H1 (cell line): Measurements from ENCODE around the gene USP9Y. TPM values are rescaled to one million over a fixed set of nuclear protein-coding genes. Genes with fewer than 3 reads are reported as not detected.

Experiments
- CTCF ChIA-PET: fragments of 300-600 bp; sonication (Branson Sonifier 250); formaldehyde crosslinking; loops from one replicate; lab custom pipeline; 2021; ENCODE audit not compliant: partially characterized antibody; lab: Charles Lee
- POLR2A ChIA-PET: fragments of 300-600 bp; sonication (Branson Sonifier 250); formaldehyde crosslinking; loops from one replicate; lab custom pipeline; 2021; ENCODE audit warnings: inconsistent platforms; ENCODE audit not compliant: partially characterized antibody; lab: Charles Lee
- DNase-seq, 2 experiments: peaks; one replicate each; pipeline versions ENCODE4 v3.0.0 to v3.0.0-alpha.2; 2010 to 2022; ENCODE audit warnings: low spot score in 2 of 2, low read depth in 1 of 2, mixed read lengths in 1 of 2
- FAIRE-seq: peaks from 2 replicates; lab custom pipeline; 2011; peaks lifted over from hg19 to GRCh38; lab: Jason Lieb, UNC
- H2AFZ ChIP-seq: 2 replicates; pipeline ENCODE4 v1.8.1; 2012; ENCODE audit warnings: low read length, inconsistent platforms
- H2AK5ac ChIP-seq: 2 replicates; pipeline ENCODE4 v1.6.1; 2013; ENCODE audit warnings: low read depth, low read length
- H2BK120ac ChIP-seq: replicated peaks from 2 replicates; pipeline ENCODE3; 2013; ENCODE audit warnings: low read depth, low read length, inconsistent platforms
- H2BK12ac ChIP-seq: 2 replicates; pipeline ENCODE4 v1.6.1; 2013; ENCODE audit warnings: low read depth, low read length
- H2BK15ac ChIP-seq: 2 replicates; pipeline ENCODE4 v1.6.1; 2013; ENCODE audit warnings: low read length
- H2BK20ac ChIP-seq: 2 replicates; pipeline ENCODE4 v1.6.1; 2013; ENCODE audit warnings: low read length
- H2BK5ac ChIP-seq: 2 replicates; pipeline ENCODE4 v1.6.1; 2013; ENCODE audit warnings: low read depth, low read length
- H3K14ac ChIP-seq: 2 replicates; pipeline ENCODE4 v1.6.1; 2013; ENCODE audit warnings: inconsistent platforms; ENCODE audit not compliant: insufficient read length
- H3K18ac ChIP-seq: 2 replicates; pipeline ENCODE4 v1.6.1; 2013; ENCODE audit warnings: low read length; ENCODE audit errors: extremely low read depth
- H3K23ac ChIP-seq: 2 replicates; pipeline ENCODE4 v1.6.1; 2013; ENCODE audit warnings: inconsistent platforms; ENCODE audit not compliant: insufficient read length
- H3K23me2 ChIP-seq: 2 replicates; pipeline ENCODE4 v1.6.1; 2013; ENCODE audit warnings: low read depth, low read length
- H3K27ac ChIP-seq: 2 replicates; pipeline ENCODE4 v1.6.1; 2011; ENCODE audit warnings: low read depth, low read length, inconsistent platforms
- H3K27me3 ChIP-seq, 4 experiments: replicated peaks in 1 of 4; 1 replicate in 1 of 4; 2 replicates in 3 of 4; pipeline versions ENCODE4 v1.6.1 to v1.8.1; 2011 to 2013; ENCODE audit warnings: low read length in 3 of 4, mild to moderate bottlenecking in 3 of 4, inconsistent platforms in 2 of 4, mixed read lengths in 2 of 4, moderate library complexity in 1 of 4; ENCODE audit not compliant: control insufficient read depth in 3 of 4, insufficient read depth in 3 of 4; ENCODE audit errors: extremely low read depth in 1 of 4
- H3K36me3 ChIP-seq, 4 experiments: 2 replicates each; pipeline versions ENCODE4 v1.6.1 to v1.8.1; 2011 to 2013; ENCODE audit warnings: mild to moderate bottlenecking in 4 of 4, low read length in 3 of 4, moderate library complexity in 2 of 4, control low read depth in 1 of 4, inconsistent platforms in 1 of 4; ENCODE audit not compliant: insufficient read depth in 4 of 4, control insufficient read depth in 2 of 4
- H3K4ac ChIP-seq: replicated peaks from 2 replicates; pipeline ENCODE3; 2013; ENCODE audit warnings: low read length, low read depth, mixed read lengths, inconsistent platforms; ENCODE audit not compliant: insufficient read length
- H3K4me1 ChIP-seq, 4 experiments: replicated peaks in 1 of 4; 1 replicate in 1 of 4; 2 replicates in 3 of 4; pipeline versions ENCODE4 v1.6.1 to v1.8.1; 2011 to 2013; ENCODE audit warnings: low read length in 3 of 4, inconsistent platforms in 2 of 4, mixed read lengths in 1 of 4; ENCODE audit not compliant: insufficient read depth in 4 of 4, control insufficient read depth in 3 of 4
- H3K4me2 ChIP-seq, 2 experiments: 2 replicates each; pipeline versions ENCODE4 v1.6.1 to v1.8.1; 2011 to 2013; ENCODE audit warnings: low read depth in 2 of 2, low read length in 2 of 2, control low read depth in 1 of 2, inconsistent platforms in 1 of 2, mild to moderate bottlenecking in 1 of 2; ENCODE audit not compliant: insufficient read depth in 1 of 2
- H3K4me3 ChIP-seq, 4 experiments: fragments of 200-600, 300-600 bp in 1 of 4; sonication (generic), shearing (Covaris generic), sonication (Bioruptor Twin) in 1 of 4; 2 replicates each; pipeline versions ENCODE4 v1.5.1 to v1.8.1; 2011 to 2016; ENCODE audit warnings: low read length in 4 of 4, low read depth in 3 of 4, control low read depth in 2 of 4, inconsistent platforms in 2 of 4, mild to moderate bottlenecking in 2 of 4, mixed read lengths in 1 of 4, moderate library complexity in 1 of 4; ENCODE audit not compliant: insufficient read depth in 2 of 4; ENCODE audit errors: extremely low read depth in 1 of 4
- H3K56ac ChIP-seq: replicated peaks from 2 replicates; pipeline ENCODE3; 2013; ENCODE audit warnings: low read depth, mild to moderate bottlenecking, mixed read lengths, low read length, inconsistent platforms; ENCODE audit not compliant: insufficient read length
- H3K79me1 ChIP-seq: 2 replicates; pipeline ENCODE4 v1.6.1; 2013; ENCODE audit warnings: low read depth, low read length, control low read depth
- H3K79me2 ChIP-seq, 2 experiments: 2 replicates each; pipeline versions ENCODE4 v1.6.1 to v1.8.1; 2012 to 2013; ENCODE audit warnings: low read length in 2 of 2, mild to moderate bottlenecking in 2 of 2, inconsistent platforms in 1 of 2; ENCODE audit not compliant: insufficient read depth in 2 of 2, control insufficient read depth in 1 of 2
- H3K9ac ChIP-seq, 4 experiments: replicated peaks in 1 of 4; 1 replicate in 1 of 4; 2 replicates in 3 of 4; pipeline versions ENCODE4 v1.6.1 to v1.8.1; 2011 to 2013; ENCODE audit warnings: low read depth in 3 of 4, low read length in 3 of 4, control low read depth in 2 of 4, mild to moderate bottlenecking in 2 of 4, moderate library complexity in 2 of 4, inconsistent platforms in 1 of 4; ENCODE audit errors: extremely low read depth in 1 of 4
- H3K9me3 ChIP-seq, 2 experiments: 2 replicates each; pipeline versions ENCODE4 v1.6.1 to v1.8.1; 2012 to 2013; ENCODE audit warnings: mild to moderate bottlenecking in 2 of 2, moderate library complexity in 2 of 2, control low read depth in 1 of 2, inconsistent platforms in 1 of 2, low read depth in 1 of 2, low read length in 1 of 2, mixed read lengths in 1 of 2; ENCODE audit not compliant: insufficient read depth in 2 of 2
- H4K20me1 ChIP-seq, 2 experiments: replicated peaks in 1 of 2; 2 replicates each; pipeline versions ENCODE3 to v1.8.1; 2011 to 2013; ENCODE audit warnings: inconsistent platforms in 2 of 2, low read length in 2 of 2, mild to moderate bottlenecking in 1 of 2; ENCODE audit not compliant: insufficient read depth in 2 of 2, control insufficient read depth in 1 of 2
- H4K5ac ChIP-seq: 2 replicates; pipeline ENCODE4 v1.6.1; 2013; ENCODE audit warnings: low read length, low read depth, mixed read lengths, inconsistent platforms; ENCODE audit not compliant: insufficient read length
- H4K8ac ChIP-seq: 2 replicates; pipeline ENCODE4 v1.8.0; 2013; ENCODE audit warnings: mild to moderate bottlenecking, moderate library complexity, low read length, inconsistent platforms; ENCODE audit not compliant: insufficient read depth; ENCODE audit errors: extremely low read depth
- H4K91ac ChIP-seq: replicated peaks from 2 replicates; pipeline ENCODE3; 2013; ENCODE audit warnings: low read length, mixed read lengths, inconsistent platforms; ENCODE audit not compliant: insufficient read length
- BACH1 ChIP-seq: IDR thresholded peaks from 2 replicates; pipeline ENCODE4 v1.6.1; 2012; ENCODE audit warnings: low read length, improper control_type of control experiment
- BCL11A ChIP-seq, 2 experiments: IDR thresholded peaks; one replicate each; pipeline ENCODE4 v1.6.1; 2011; ENCODE audit warnings: low read depth in 2 of 2, low read length in 2 of 2, mild to moderate bottlenecking in 2 of 2
- CREB1 ChIP-seq: IDR thresholded peaks from 2 replicates; pipeline ENCODE4 v1.6.1; 2012; ENCODE audit warnings: inconsistent platforms
- EGR1 ChIP-seq: IDR thresholded peaks from 2 replicates; pipeline ENCODE4 v1.6.1; 2011; ENCODE audit warnings: low read depth, low read length, borderline replicate concordance
- GTF2F1 ChIP-seq: IDR thresholded peaks from 2 replicates; pipeline ENCODE4 v1.6.1; 2012; ENCODE audit warnings: low read depth, low read length, improper control_type of control experiment, borderline replicate concordance
- MAFK ChIP-seq: IDR thresholded peaks from 2 replicates; pipeline ENCODE4 v1.6.1; 2012; ENCODE audit warnings: low read depth, mild to moderate bottlenecking, improper control_type of control experiment, low read length
- PHF8 ChIP-seq: fragments of 200-600 bp; sonication (generic); conservative IDR thresholded peaks from 2 replicates; pipeline ENCODE4 v1.7.1; 2012; ENCODE audit warnings: low read depth, mild to moderate bottlenecking, inconsistent platforms, low read length, moderate library complexity
- TBP ChIP-seq: IDR thresholded peaks from 2 replicates; pipeline ENCODE4 v1.6.1; 2011; ENCODE audit warnings: low read depth, low read length, improper control_type of control experiment
- USF2 ChIP-seq: IDR thresholded peaks from 2 replicates; pipeline ENCODE4 v1.6.1; 2011; ENCODE audit warnings: low read length, improper control_type of control experiment
- polyA plus RNA-seq, 7 experiments: library from polyadenylated mRNA; depleted of rRNA in 3 of 7; stranded (reverse) in 5 of 7; unstranded in 2 of 7; fragments of >200 nt in 5 of 7; fragments of 200-250 nt in 2 of 7; gene quantifications; 1 replicate in 5 of 7; 2 replicates in 1 of 7; 4 replicates in 1 of 7; pipeline versions ENCODE4 v1.2.1 to v1.2.3, GENCODE V29; 2011 to 2013; ENCODE audit warnings: missing spikeins in 2 of 7, mixed read lengths in 2 of 7
- total RNA-seq: library from RNA; stranded (reverse); fragmentation: NEBNext Ultra II Directional; extraction: Animal tissue kit (Norgen Biotek cat#: 25700); gene quantifications from 2 replicates; pipeline ENCODE4 v1.2.1, GENCODE V29; 2021

The USP9Y gene
- total and polyA plus RNA-seq, 2 of the 8 experiments (the other 6 are each of a cell fraction or from before 2014, with no cell fraction given): 28.3 to 34.1 TPM

GRCh38 chrY:12896973-12897372, 195.9 kb downstream of the USP9Y start:
- Histone ChIP-seq H2AFZ (no peak overlapping the region), H3K4ac (no peak overlapping the region), H4K5ac (no peak overlapping the region), H3K9ac (no peak overlapping the region), H2AK5ac (no peak overlapping the region), H2BK5ac (no peak overlapping the region), H3K18ac (no peak overlapping the region), H3K4me1 (no peaks in the 10 kb centered on the region), H2BK12ac (no peak overlapping the region), H2BK15ac (no peak overlapping the region), H3K9me3 (no peaks in the 10 kb centered on the region), H3K4me3 (no peak overlapping the region), H3K79me2 (no peaks in the 10 kb centered on the region), H3K27me3 (no peaks in the 10 kb centered on the region), H3K56ac (no peak overlapping the region), H4K91ac (no peak overlapping the region), H2BK20ac (no peak overlapping the region), H3K4me2 (no peak overlapping the region), H4K20me1 (no peaks in the 10 kb centered on the region), H2BK120ac (no peak overlapping the region), H4K8ac (no peak overlapping the region), H3K14ac (no peak overlapping the region), H3K23ac (no peak overlapping the region), H3K27ac (no peak overlapping the region)
- DNase-seq: no peak
- ChIA-PET POLR2A (no interaction called here), CTCF (no interaction called here)
- no peak for FAIRE-seq
- TF ChIP-seq CREB1 (no peak), EGR1 (no peak), TBP (no peak), PHF8 (no peak), BACH1 (no peak), MAFK (no peak), BCL11A (IDR thresholded peaks at IDR 0.05; ENCODE audit: low read depth in 2 of 2, low read length in 2 of 2) (no peak), GTF2F1 (no peak), USF2 (no peak)
- TF ChIP-seq, all 59 proteins: peak for 0
- H3K79me1 ChIP-seq: no peaks in the 10 kb centered on the region
- H3K36me3 ChIP-seq: no peaks in the 10 kb centered on the region
- H3K23me2 ChIP-seq: no peaks in the 10 kb centered on the region
